Sigmoid colon (tissue), 7 donors: ENCODE data around the gene NHS. TPM values are rescaled to one million over a fixed set of nuclear protein-coding genes. Genes with fewer than 3 reads are reported as not detected.

Experiments
- DNase-seq: peaks from one replicate; pipeline ENCODE4 v3.0.0-alpha.2; 2019
- H3K27ac ChIP-seq, 4 donors: fragments of 200-600 bp; sonication (generic); one replicate each; pipeline ENCODE4 v1.5.1; 2016 to 2019; ENCODE audit warnings: mild to moderate bottlenecking in 1 of 4
- H3K27me3 ChIP-seq, 3 donors: fragments of 200-600 bp; sonication (generic); one replicate each; pipeline ENCODE4 v1.5.1; 2019; ENCODE audit warnings: mild to moderate bottlenecking in 1 of 3
- H3K36me3 ChIP-seq, 4 donors: fragments of 200-600 bp; sonication (generic); one replicate each; pipeline ENCODE4 v1.5.1; 2016 to 2019
- H3K4me1 ChIP-seq, 4 donors: fragments of 200-600 bp; sonication (generic); one replicate each; pipeline ENCODE4 v1.5.1; 2017 to 2019
- H3K4me3 ChIP-seq, 4 donors: fragments of 200-600 bp; sonication (generic); one replicate each; pipeline ENCODE4 v1.5.1; 2017 to 2019; ENCODE audit warnings: mild to moderate bottlenecking in 2 of 4, moderate library complexity in 1 of 4
- H3K9me3 ChIP-seq, 4 donors: fragments of 200-600 bp in 3 of 4; sonication (generic) in 3 of 4; one replicate each; pipeline versions ENCODE4 v1.5.1 to v1.6.1; 2013 to 2019
- EP300 ChIP-seq, 4 donors: sonication (generic); formaldehyde crosslinking; IDR thresholded peaks; one replicate each; pipeline ENCODE4 v1.6.1; 2017; ENCODE audit warnings: antibody characterized with exemption in 4 of 4
- POLR2A ChIP-seq, 2 donors: fragments of 450-650 bp; IDR thresholded peaks; one replicate each; pipeline ENCODE4 v1.6.1; 2016; ENCODE audit warnings: antibody characterized with exemption in 2 of 2, mild to moderate bottlenecking in 2 of 2, moderate library complexity in 2 of 2
- POLR2AphosphoS5 ChIP-seq, 4 donors: sonication (generic); formaldehyde crosslinking; IDR thresholded peaks; one replicate each; pipeline ENCODE4 v1.6.1; 2017; ENCODE audit warnings: antibody characterized with exemption in 4 of 4
- WGBS, 2 donors: extraction: QIAGEN DNeasy Blood & Tissue Kit; methylation state at CpG; one replicate each; pipeline ENCODE4 v1.1.7; 2013; 5-methylcytosine and 5-hydroxymethylcytosine counted together
- intact Hi-C: fragments of 100-400 bp; cut with DNase I; formaldehyde crosslinking; loops from one replicate; pipeline ENCODE4 v1.15.1; 2023
- polyA plus RNA-seq, 3 donors: library from polyadenylated mRNA; stranded (reverse); fragments of 200-250 nt; gene quantifications; one replicate each; pipeline ENCODE4 v1.2.3, GENCODE V29; 2013
- total RNA-seq, 4 donors: library from RNA; depleted of rRNA; stranded (reverse); fragments of >200 nt; gene quantifications; one replicate each; pipeline ENCODE4 v1.1.0, GENCODE V29; 2016
- TF ChIP-seq, protein P1 (sequence below), 4 experiments: fragments of 450-650 bp in 3 of 4; fragments of 200-600 bp in 1 of 4; IDR thresholded peaks; one replicate each; pipeline ENCODE4 v1.5.1; 2016 to 2019; ENCODE audit warnings: antibody characterized with exemption in 4 of 4, mild to moderate bottlenecking in 3 of 4, moderate library complexity in 2 of 4
- donor health status: healthy with polysubstance abuse.
- donor health status: Bipolar disorder and iron deficiency.
- donor health status: healthy.

The NHS gene
- total and polyA plus RNA-seq, 7 donors, result under 0.01 to 22.7 (median 9.3) TPM

GRCh38 chrX:17549107-17549651 is 174.2 kb downstream of the NHS start:
- H3K9me3 ChIP-seq, result no peaks in the 10 kb centered on the region
- no peaks in the 10 kb centered on the region for H3K27me3 ChIP-seq
- no peak for TF ChIP-seq POLR2AphosphoS5 (IDR thresholded peaks at IDR 0.05)
- TF ChIP-seq, protein P1, sequence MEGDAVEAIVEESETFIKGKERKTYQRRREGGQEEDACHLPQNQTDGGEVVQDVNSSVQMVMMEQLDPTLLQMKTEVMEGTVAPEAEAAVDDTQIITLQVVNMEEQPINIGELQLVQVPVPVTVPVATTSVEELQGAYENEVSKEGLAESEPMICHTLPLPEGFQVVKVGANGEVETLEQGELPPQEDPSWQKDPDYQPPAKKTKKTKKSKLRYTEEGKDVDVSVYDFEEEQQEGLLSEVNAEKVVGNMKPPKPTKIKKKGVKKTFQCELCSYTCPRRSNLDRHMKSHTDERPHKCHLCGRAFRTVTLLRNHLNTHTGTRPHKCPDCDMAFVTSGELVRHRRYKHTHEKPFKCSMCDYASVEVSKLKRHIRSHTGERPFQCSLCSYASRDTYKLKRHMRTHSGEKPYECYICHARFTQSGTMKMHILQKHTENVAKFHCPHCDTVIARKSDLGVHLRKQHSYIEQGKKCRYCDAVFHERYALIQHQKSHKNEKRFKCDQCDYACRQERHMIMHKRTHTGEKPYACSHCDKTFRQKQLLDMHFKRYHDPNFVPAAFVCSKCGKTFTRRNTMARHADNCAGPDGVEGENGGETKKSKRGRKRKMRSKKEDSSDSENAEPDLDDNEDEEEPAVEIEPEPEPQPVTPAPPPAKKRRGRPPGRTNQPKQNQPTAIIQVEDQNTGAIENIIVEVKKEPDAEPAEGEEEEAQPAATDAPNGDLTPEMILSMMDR (IDR thresholded peaks at IDR 0.05), result no peak
- no peak for TF ChIP-seq EP300 (IDR thresholded peaks at IDR 0.05)
- TF ChIP-seq POLR2A (IDR thresholded peaks at IDR 0.05), result no peak
- no peaks in the 10 kb centered on the region for H3K36me3 ChIP-seq
- peaks cover 0 to 53% (median 22%) of the 10 kb centered on the region in 4 donors for H3K4me1 ChIP-seq
- intact Hi-C loops, result no loop called here
- no peak for DNase-seq
- WGBS, 2 donors, result 60 to 82% methylated on average over 6 of the region's 6 CpGs
- H3K27ac ChIP-seq, result peak overlapping the region in 2 of 4 donors; percentile 48 to 65
- H3K4me3 ChIP-seq, result no peak overlapping the region

GRCh38 chrX:17550011-17550410 is 175.0 kb downstream of the NHS start:
- TF ChIP-seq POLR2AphosphoS5 (IDR thresholded peaks at IDR 0.05) (no peak), EP300 (IDR thresholded peaks at IDR 0.05) (no peak), POLR2A (IDR thresholded peaks at IDR 0.05) (no peak)
- TF ChIP-seq, protein P1 (IDR thresholded peaks at IDR 0.05), result no peak
- Histone ChIP-seq H3K9me3 (no peaks in the 10 kb centered on the region), H3K36me3 (no peaks in the 10 kb centered on the region), H3K27ac (peak overlapping the region in 2 of 4 donors; percentile 48 to 65), H3K4me3 (no peak overlapping the region), H3K27me3 (no peaks in the 10 kb centered on the region), H3K4me1 (peaks cover 0 to 61% (median 25%) of the 10 kb centered on the region in 4 donors)
- WGBS, 2 donors, result 89 to 93% methylated on average over 5 of the region's 5 CpGs
- intact Hi-C loops, result loop anchor here (5.0 kb wide), 1 partner anchor 42 kb away; no protein-coding TSS in a partner anchor
- DNase-seq, result no peak

- TF ChIP-seq, protein P1 (IDR thresholded peaks at IDR 0.05), result no peak
- TF ChIP-seq POLR2AphosphoS5 (IDR thresholded peaks at IDR 0.05) (no peak), EP300 (IDR thresholded peaks at IDR 0.05) (no peak), POLR2A (IDR thresholded peaks at IDR 0.05) (no peak)
- peaks cover 0 to 74% (median 28%) of the 10 kb centered on the region in 4 donors for H3K4me1 ChIP-seq
Observed at GRCh38 chrX:17552044-17552650, 177.1 kb downstream of the NHS start.

GRCh38 chrX:17553469-17553868 is 178.5 kb downstream of the NHS start:
- whole genome bisulfite sequencing, 2 donors, result 46 to 71% methylated on average over 6 of the region's 6 CpGs
- no peaks in the 10 kb centered on the region for H3K27me3 ChIP-seq
- DNase-seq, result no peak
- intact Hi-C loops, result loop anchor here (5.0 kb wide), 1 partner anchor 39 kb away; no protein-coding TSS in a partner anchor
- H3K36me3 ChIP-seq, result no peaks in the 10 kb centered on the region
- H3K4me3 ChIP-seq, result no peak overlapping the region
- no peaks in the 10 kb centered on the region for H3K9me3 ChIP-seq
- TF ChIP-seq POLR2AphosphoS5 (IDR thresholded peaks at IDR 0.05), result no peak
- TF ChIP-seq EP300 (IDR thresholded peaks at IDR 0.05), result no peak
- TF ChIP-seq, protein P1 (IDR thresholded peaks at IDR 0.05), result no peak
- no peak for TF ChIP-seq POLR2A (IDR thresholded peaks at IDR 0.05)
- peak overlapping the region in 3 of 4 donors; percentile 60 to 78 (median 72) for H3K27ac ChIP-seq
- peaks cover 0 to 65% (median 23%) of the 10 kb centered on the region in 4 donors for H3K4me1 ChIP-seq

More at GRCh38 chrX:17552044-17552650, 177.1 kb downstream of the NHS start:
- Histone ChIP-seq H3K36me3 (no peaks in the 10 kb centered on the region), H3K4me3 (no peak overlapping the region), H3K27ac (peak overlapping the region in 2 of 4 donors; percentile 72 to 78), H3K27me3 (no peaks in the 10 kb centered on the region), H3K9me3 (no peaks in the 10 kb centered on the region)
- 91 to 92% methylated on average over 5 of the region's 5 CpGs for WGBS, 2 donors
- DNase-seq, result no peak
- intact Hi-C loops, result loop anchor here (5.0 kb wide), 1 partner anchor 40 kb away; no protein-coding TSS in a partner anchor
